Stomach (tissue), 9 donors: ENCODE measurements around the gene HDAC9. TPM values are rescaled to one million over a fixed set of nuclear protein-coding genes. Genes with fewer than 3 reads are reported as not detected.
A peak's percentile ranks its signal among the peaks of the same experiment; 100 is the strongest.

Experiments used
- DNase-seq, 2 donors: peaks; one replicate each; pipeline versions ENCODE4 v3.0.0 to v3.0.0-alpha.2; 2013 to 2019
- H3K27ac ChIP-seq, 5 donors: fragments of 200-600 bp in 4 of 5; sonication (generic) in 4 of 5; one replicate each; pipeline ENCODE4 v1.5.1; 2013 to 2019; ENCODE audit warnings: mild to moderate bottlenecking in 1 of 5, moderate library complexity in 1 of 5
- H3K27me3 ChIP-seq, 3 donors: fragments of 200-600 bp; sonication (generic); one replicate each; pipeline ENCODE4 v1.5.1; 2017 to 2019; ENCODE audit warnings: mixed run types in 1 of 3
- H3K36me3 ChIP-seq, 4 donors: fragments of 200-600 bp; sonication (generic); 1 replicate in 3 of 4; 2 replicates in 1 of 4; pipeline ENCODE4 v1.5.1; 2016 to 2019
- H3K4me1 ChIP-seq, 4 donors: fragments of 200-600 bp; sonication (generic); one replicate each; pipeline ENCODE4 v1.5.1; 2016 to 2019
- H3K4me3 ChIP-seq, 4 donors: fragments of 200-600 bp; sonication (generic) in 3 of 4; one replicate each; pipeline ENCODE4 v1.5.1; 2016 to 2019; ENCODE audit warnings: mild to moderate bottlenecking in 1 of 4
- H3K9me3 ChIP-seq, 4 donors: fragments of 200-600 bp; sonication (generic); one replicate each; pipeline ENCODE4 v1.5.1; 2016 to 2019
- CTCF ChIP-seq, 7 experiments: fragments of 450-650 bp in 4 of 7; fragments of 200-600 bp in 3 of 7; sonication (generic) in 3 of 7; IDR thresholded peaks; one replicate each; pipeline ENCODE4 v1.5.1; 2016 to 2019; ENCODE audit warnings: antibody characterized with exemption in 7 of 7, control low read depth in 2 of 7, mild to moderate bottlenecking in 1 of 7
- EP300 ChIP-seq: sonication (generic); formaldehyde crosslinking; IDR thresholded peaks from one replicate; pipeline ENCODE4 v1.6.1; 2017; ENCODE audit warnings: antibody characterized with exemption
- POLR2A ChIP-seq, 4 donors: fragments of 450-650 bp; IDR thresholded peaks; one replicate each; pipeline ENCODE4 v1.6.1; 2016; ENCODE audit warnings: antibody characterized with exemption in 4 of 4, control low read depth in 2 of 4, mild to moderate bottlenecking in 1 of 4, moderate library complexity in 1 of 4
- POLR2AphosphoS5 ChIP-seq, 3 donors: sonication (generic); formaldehyde crosslinking; IDR thresholded peaks; one replicate each; pipeline ENCODE4 v1.6.1; 2016; ENCODE audit warnings: antibody characterized with exemption in 3 of 3
- WGBS, 5 donors: extraction: QIAGEN DNeasy Blood & Tissue Kit in 3 of 5; methylation state at CpG; one replicate each; pipeline versions ENCODE4 v1.1.5 to v1.1.7; 2013 to 2018; 5-methylcytosine and 5-hydroxymethylcytosine counted together
- intact Hi-C: fragments of 100-400 bp; cut with DNase I; formaldehyde crosslinking; loops from one replicate; pipeline ENCODE4 v1.15.1; 2023; ENCODE audit warnings: low total_unique reads
- polyA plus RNA-seq, 3 donors: library from polyadenylated mRNA; stranded (reverse); fragments of 200-250 nt; gene quantifications; one replicate each; pipeline ENCODE4 v1.2.3, GENCODE V29; 2013
- total RNA-seq, 5 donors: library from RNA; depleted of rRNA; stranded (reverse); fragments of >200 nt; gene quantifications; one replicate each; pipeline versions ENCODE4 v1.1.0 to v1.2.3, GENCODE V29; 2014 to 2016
- donor health status: healthy with polysubstance abuse.
- donor health status: Bipolar disorder and iron deficiency.
- donor health status: healthy.

Gene HDAC9
- total and polyA plus RNA-seq, 8 donors, result 1.4 to 60.0 (median 9.8) TPM

GRCh38 chr7:18760631-18761445 is 265.3 kb downstream of the HDAC9 start:
- Histone ChIP-seq H3K27me3 (no peaks in the 10 kb centered on the region), H3K4me1 (no peaks in the 10 kb centered on the region), H3K9me3 (no peaks in the 10 kb centered on the region), H3K36me3 (no peaks in the 10 kb centered on the region), H3K27ac (no peak overlapping the region), H3K4me3 (no peak overlapping the region)
- no peak for DNase-seq
- TF ChIP-seq EP300 (no peak), CTCF (IDR thresholded peaks at IDR 0.05) (no peak), POLR2AphosphoS5 (IDR thresholded peaks at IDR 0.05) (no peak), POLR2A (IDR thresholded peaks at IDR 0.05) (no peak)
- intact Hi-C loops, result no loop called here
- 56 to 76% (median 72%) methylated on average over 7 of the region's 7 CpGs for WGBS, 5 donors

GRCh38 chr7:18762189-18762588 is 266.6 kb downstream of the HDAC9 start:
- Histone ChIP-seq H3K27me3 (no peaks in the 10 kb centered on the region), H3K36me3 (no peaks in the 10 kb centered on the region), H3K9me3 (no peaks in the 10 kb centered on the region), H3K4me3 (no peak overlapping the region), H3K27ac (no peak overlapping the region), H3K4me1 (no peaks in the 10 kb centered on the region)
- no peak for TF ChIP-seq POLR2AphosphoS5 (IDR thresholded peaks at IDR 0.05)
- peak in 1 of 2 donors; percentile 48 for DNase-seq
- 27 to 61% (median 35%) methylated on average over 3 of the region's 3 CpGs for WGBS, 5 donors
- intact Hi-C loops, result no loop called here

GRCh38 chr7:18768256-18768655 is 272.7 kb downstream of the HDAC9 start:
- TF ChIP-seq EP300 (no peak), POLR2AphosphoS5 (IDR thresholded peaks at IDR 0.05) (no peak), POLR2A (IDR thresholded peaks at IDR 0.05) (no peak), CTCF (IDR thresholded peaks at IDR 0.05) (no peak)
- H3K9me3 ChIP-seq, result no peaks in the 10 kb centered on the region
- 73 to 88% (median 79%) methylated on average over 2 of the region's 2 CpGs for WGBS, 5 donors
- H3K4me3 ChIP-seq, result no peak overlapping the region
- H3K27ac ChIP-seq, result no peak overlapping the region
- no peaks in the 10 kb centered on the region for H3K27me3 ChIP-seq
- no peaks in the 10 kb centered on the region for H3K4me1 ChIP-seq
- DNase-seq, result no peak
- no peaks in the 10 kb centered on the region for H3K36me3 ChIP-seq
- intact Hi-C loops, result no loop called here

GRCh38 chr7:18770154-18770811 is 274.7 kb downstream of the HDAC9 start:
- DNase-seq, result no peak
- Histone ChIP-seq H3K27ac (no peak overlapping the region), H3K4me1 (no peaks in the 10 kb centered on the region), H3K9me3 (no peaks in the 10 kb centered on the region), H3K27me3 (no peaks in the 10 kb centered on the region), H3K4me3 (no peak overlapping the region), H3K36me3 (no peaks in the 10 kb centered on the region)
- TF ChIP-seq EP300 (no peak), POLR2A (IDR thresholded peaks at IDR 0.05) (no peak), POLR2AphosphoS5 (IDR thresholded peaks at IDR 0.05) (no peak), CTCF (IDR thresholded peaks at IDR 0.05) (no peak)
- 66 to 84% (median 73%) methylated on average over 7 of the region's 7 CpGs for WGBS, 5 donors
- intact Hi-C loops, result no loop called here

GRCh38 chr7:18770822-18771221 is 275.3 kb downstream of the HDAC9 start:
- no peak for TF ChIP-seq EP300
- no peak for TF ChIP-seq POLR2AphosphoS5 (IDR thresholded peaks at IDR 0.05)
- no peak for TF ChIP-seq POLR2A (IDR thresholded peaks at IDR 0.05)
- no peak for TF ChIP-seq CTCF (IDR thresholded peaks at IDR 0.05)
- Histone ChIP-seq H3K9me3 (no peaks in the 10 kb centered on the region), H3K4me3 (no peak overlapping the region), H3K36me3 (no peaks in the 10 kb centered on the region), H3K4me1 (no peaks in the 10 kb centered on the region), H3K27me3 (no peaks in the 10 kb centered on the region), H3K27ac (no peak overlapping the region)
- intact Hi-C loops, result no loop called here
- 18 to 51% (median 40%) methylated on average over 3 of the region's 3 CpGs for WGBS, 5 donors
- DNase-seq, result no peak
